HepG2 (cell line): ENCODE data around the gene AP4M1. TPM values are rescaled to one million over a fixed set of nuclear protein-coding genes. Genes with fewer than 3 reads are reported as not detected.

Source experiments
- HNRNPLL ChIP-seq: fragments of 200-400 bp; formaldehyde crosslinking; IDR thresholded peaks from 2 replicates; pipeline ENCODE4 v1.6.1; 2017; ENCODE audit warnings: mild to moderate bottlenecking, low read depth, low read length; ENCODE audit not compliant: poor library complexity, severe bottlenecking
- IKZF1 ChIP-seq: fragments of 450-650 bp; IDR thresholded peaks from 2 replicates; pipeline ENCODE4 v1.7.1; 2016
- IRX3 ChIP-seq: sonication (generic); formaldehyde crosslinking; IDR thresholded peaks from 2 replicates; pipeline ENCODE4 v1.8.1; 2023; ENCODE audit warnings: mild to moderate bottlenecking, low read depth, missing genetic modification reagents, borderline replicate concordance
- KLF11 ChIP-seq: IDR thresholded peaks from 2 replicates; pipeline ENCODE4 v1.6.1; 2016; ENCODE audit warnings: missing compliant biosample characterization
- KMT2A ChIP-seq: sonication (generic); formaldehyde crosslinking; IDR thresholded peaks from 2 replicates; pipeline ENCODE4 v1.4.0; 2020; ENCODE audit warnings: missing genetic modification reagents
- RFXAP ChIP-seq: sonication (generic); formaldehyde crosslinking; IDR thresholded peaks from 2 replicates; pipeline ENCODE4 v1.4.0; 2020; ENCODE audit warnings: missing genetic modification reagents, borderline replicate concordance
- TBX3 ChIP-seq: fragments of 450-650 bp; IDR thresholded peaks from 2 replicates; pipeline ENCODE4 v1.6.1; 2017; ENCODE audit warnings: antibody characterized with exemption, mild to moderate bottlenecking, inconsistent platforms, borderline replicate concordance
- ZNF207 ChIP-seq: fragments of 450-650 bp; IDR thresholded peaks from 2 replicates; pipeline ENCODE4 v1.6.1; 2016; ENCODE audit warnings: antibody characterized with exemption, borderline replicate concordance
- ZNF234 ChIP-seq: sonication (generic); formaldehyde crosslinking; conservative IDR thresholded peaks from 2 replicates; pipeline ENCODE4 v1.5.1; 2020; ENCODE audit warnings: mild to moderate bottlenecking, missing genetic modification reagents
- ZNF614 ChIP-seq: IDR thresholded peaks from 2 replicates; pipeline ENCODE4 v1.6.1; 2018; ENCODE audit warnings: missing biosample characterization, missing genetic modification reagents, inconsistent platforms, borderline replicate concordance
- ZNF747 ChIP-seq: sonication (generic); formaldehyde crosslinking; IDR thresholded peaks from 2 replicates; pipeline ENCODE4 v1.8.1; 2023; ENCODE audit warnings: missing genetic modification reagents, mild to moderate bottlenecking, borderline replicate concordance
- ZNF816 ChIP-seq: sonication (generic); formaldehyde crosslinking; IDR thresholded peaks from 2 replicates; pipeline ENCODE4 v1.8.0; 2022; ENCODE audit warnings: missing genetic modification reagents, mild to moderate bottlenecking, borderline replicate concordance
- polyA plus RNA-seq, 8 experiments: library from polyadenylated mRNA; depleted of rRNA in 3 of 8; stranded (reverse) in 7 of 8; unstranded in 1 of 8; fragments of >200 nt; fragmentation: Illumina TruSeq in 4 of 8; extraction: Trizol in 4 of 8; gene quantifications; 2 replicates each; pipeline versions ENCODE4 v1.2.1 to v1.2.3, GENCODE V29; 2011 to 2016; ENCODE audit warnings: low read depth in 4 of 8, missing spikeins in 1 of 8, mixed read lengths in 1 of 8; ENCODE audit not compliant: insufficient read depth in 1 of 8
- total RNA-seq, 5 experiments: library from RNA; depleted of rRNA; stranded (reverse); fragments of >200 nt; fragmentation: Illumina TruSeq; extraction: Trizol; gene quantifications; 2 replicates each; pipeline ENCODE4 v1.2.3, GENCODE V29; 2016; ENCODE audit warnings: low read depth in 1 of 5
- TF ChIP-seq, protein P1 (sequence below): sonication (generic); formaldehyde crosslinking; IDR thresholded peaks from 2 replicates; pipeline ENCODE4 v1.4.0; 2020; ENCODE audit warnings: missing genetic modification reagents, mild to moderate bottlenecking, borderline replicate concordance
- TF ChIP-seq, protein P2 (sequence below): sonication (generic); formaldehyde crosslinking; IDR thresholded peaks from 2 replicates; pipeline ENCODE4 v1.4.0; 2020; ENCODE audit warnings: missing genetic modification reagents, borderline replicate concordance
- TF ChIP-seq, protein P3 (sequence below): sonication (generic); formaldehyde crosslinking; IDR thresholded peaks from 2 replicates; pipeline ENCODE4 v1.5.0; 2020; ENCODE audit warnings: mild to moderate bottlenecking, missing genetic modification reagents, borderline replicate concordance
- TF ChIP-seq, protein P4 (sequence below): IDR thresholded peaks from 2 replicates; pipeline ENCODE4 v1.6.1; 2012; ENCODE audit warnings: inconsistent platforms
- TF ChIP-seq, protein P5 (sequence below): sonication (generic); formaldehyde crosslinking; IDR thresholded peaks from 2 replicates; pipeline ENCODE4 v1.4.0; 2020; ENCODE audit warnings: missing genetic modification reagents, mild to moderate bottlenecking, borderline replicate concordance

AP4M1 gene
- total and polyA plus RNA-seq, 2 of the 13 experiments (the other 11 are each of a cell fraction or from before 2014, with no cell fraction given): 6.3 to 9.7 TPM

DNA sequence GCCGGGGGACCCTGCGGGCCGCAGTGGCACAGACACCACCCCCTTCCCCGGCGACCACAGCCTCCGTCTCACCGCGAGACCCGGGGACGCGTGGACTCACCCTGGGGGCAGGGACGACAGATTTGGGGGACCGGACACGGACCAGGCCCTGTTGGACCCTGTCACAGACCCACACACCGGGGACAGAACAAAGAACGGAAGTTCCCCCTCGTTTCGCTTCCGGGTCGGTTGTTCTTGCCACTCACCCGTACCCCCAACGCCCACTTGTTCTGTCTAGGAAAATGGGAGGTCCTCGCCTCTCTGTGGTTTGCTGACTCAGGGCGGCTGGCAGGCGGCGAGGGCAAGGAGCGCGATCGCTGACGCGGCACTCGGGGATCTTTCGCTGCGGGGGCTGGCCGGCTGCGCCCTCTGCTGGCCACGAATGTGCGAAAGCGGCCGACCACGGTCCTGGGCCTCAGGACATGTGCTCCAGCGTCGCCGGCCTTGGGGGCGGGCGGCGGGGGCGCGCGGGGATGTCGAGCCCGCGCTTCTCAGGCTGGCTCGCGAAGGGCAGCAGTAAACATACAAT lies 19.8 kb upstream of the AP4M1 start, which contains the start of gene ZNF3 (continued):
- TF ChIP-seq ZNF816 (peak; percentile 79), ZNF234 (CRISPR knock-in tag) (no peak), IKZF1 (no peak), IRX3 (CRISPR knock-in tag) (peak; percentile 93), TBX3 (peak; percentile 46; the same call in 1 of the 2 replicates), ZNF747 (CRISPR knock-in tag) (peak; percentile 92; the same call in 1 of the 2 replicates), HNRNPLL (peak; percentile 42), RFXAP (CRISPR knock-in tag) (peak; percentile 84), KLF11 (CRISPR knock-in tag) (peak; percentile 77; the same call in 1 of the 2 replicates), ZNF614 (peak; percentile 96), ZNF207 (no peak), KMT2A (CRISPR knock-in tag) (peak; percentile 92)
- TF ChIP-seq, protein P1, sequence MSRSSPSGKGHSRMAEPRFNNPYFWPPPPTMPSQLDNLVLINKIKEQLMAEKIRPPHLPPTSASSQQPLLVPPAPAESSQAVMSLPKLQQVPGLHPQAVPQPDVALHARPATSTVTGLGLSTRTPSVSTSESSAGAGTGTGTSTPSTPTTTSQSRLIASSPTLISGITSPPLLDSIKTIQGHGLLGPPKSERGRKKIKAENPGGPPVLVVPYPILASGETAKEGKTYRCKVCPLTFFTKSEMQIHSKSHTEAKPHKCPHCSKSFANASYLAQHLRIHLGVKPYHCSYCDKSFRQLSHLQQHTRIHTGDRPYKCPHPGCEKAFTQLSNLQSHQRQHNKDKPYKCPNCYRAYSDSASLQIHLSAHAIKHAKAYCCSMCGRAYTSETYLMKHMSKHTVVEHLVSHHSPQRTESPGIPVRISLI (CRISPR knock-in tag): peak; percentile 52; the same call in 1 of the 2 replicates
- TF ChIP-seq, protein P2, sequence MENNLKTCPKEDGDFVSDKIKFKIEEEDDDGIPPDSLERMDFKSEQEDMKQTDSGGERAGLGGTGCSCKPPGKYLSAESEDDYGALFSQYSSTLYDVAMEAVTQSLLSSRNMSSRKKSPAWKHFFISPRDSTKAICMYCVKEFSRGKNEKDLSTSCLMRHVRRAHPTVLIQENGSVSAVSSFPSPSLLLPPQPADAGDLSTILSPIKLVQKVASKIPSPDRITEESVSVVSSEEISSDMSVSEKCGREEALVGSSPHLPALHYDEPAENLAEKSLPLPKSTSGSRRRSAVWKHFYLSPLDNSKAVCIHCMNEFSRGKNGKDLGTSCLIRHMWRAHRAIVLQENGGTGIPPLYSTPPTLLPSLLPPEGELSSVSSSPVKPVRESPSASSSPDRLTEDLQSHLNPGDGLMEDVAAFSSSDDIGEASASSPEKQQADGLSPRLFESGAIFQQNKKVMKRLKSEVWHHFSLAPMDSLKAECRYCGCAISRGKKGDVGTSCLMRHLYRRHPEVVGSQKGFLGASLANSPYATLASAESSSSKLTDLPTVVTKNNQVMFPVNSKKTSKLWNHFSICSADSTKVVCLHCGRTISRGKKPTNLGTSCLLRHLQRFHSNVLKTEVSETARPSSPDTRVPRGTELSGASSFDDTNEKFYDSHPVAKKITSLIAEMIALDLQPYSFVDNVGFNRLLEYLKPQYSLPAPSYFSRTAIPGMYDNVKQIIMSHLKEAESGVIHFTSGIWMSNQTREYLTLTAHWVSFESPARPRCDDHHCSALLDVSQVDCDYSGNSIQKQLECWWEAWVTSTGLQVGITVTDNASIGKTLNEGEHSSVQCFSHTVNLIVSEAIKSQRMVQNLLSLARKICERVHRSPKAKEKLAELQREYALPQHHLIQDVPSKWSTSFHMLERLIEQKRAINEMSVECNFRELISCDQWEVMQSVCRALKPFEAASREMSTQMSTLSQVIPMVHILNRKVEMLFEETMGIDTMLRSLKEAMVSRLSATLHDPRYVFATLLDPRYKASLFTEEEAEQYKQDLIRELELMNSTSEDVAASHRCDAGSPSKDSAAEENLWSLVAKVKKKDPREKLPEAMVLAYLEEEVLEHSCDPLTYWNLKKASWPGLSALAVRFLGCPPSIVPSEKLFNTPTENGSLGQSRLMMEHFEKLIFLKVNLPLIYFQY (CRISPR knock-in tag): peak; percentile 90; the same call in 1 of the 2 replicates
- TF ChIP-seq, protein P3, sequence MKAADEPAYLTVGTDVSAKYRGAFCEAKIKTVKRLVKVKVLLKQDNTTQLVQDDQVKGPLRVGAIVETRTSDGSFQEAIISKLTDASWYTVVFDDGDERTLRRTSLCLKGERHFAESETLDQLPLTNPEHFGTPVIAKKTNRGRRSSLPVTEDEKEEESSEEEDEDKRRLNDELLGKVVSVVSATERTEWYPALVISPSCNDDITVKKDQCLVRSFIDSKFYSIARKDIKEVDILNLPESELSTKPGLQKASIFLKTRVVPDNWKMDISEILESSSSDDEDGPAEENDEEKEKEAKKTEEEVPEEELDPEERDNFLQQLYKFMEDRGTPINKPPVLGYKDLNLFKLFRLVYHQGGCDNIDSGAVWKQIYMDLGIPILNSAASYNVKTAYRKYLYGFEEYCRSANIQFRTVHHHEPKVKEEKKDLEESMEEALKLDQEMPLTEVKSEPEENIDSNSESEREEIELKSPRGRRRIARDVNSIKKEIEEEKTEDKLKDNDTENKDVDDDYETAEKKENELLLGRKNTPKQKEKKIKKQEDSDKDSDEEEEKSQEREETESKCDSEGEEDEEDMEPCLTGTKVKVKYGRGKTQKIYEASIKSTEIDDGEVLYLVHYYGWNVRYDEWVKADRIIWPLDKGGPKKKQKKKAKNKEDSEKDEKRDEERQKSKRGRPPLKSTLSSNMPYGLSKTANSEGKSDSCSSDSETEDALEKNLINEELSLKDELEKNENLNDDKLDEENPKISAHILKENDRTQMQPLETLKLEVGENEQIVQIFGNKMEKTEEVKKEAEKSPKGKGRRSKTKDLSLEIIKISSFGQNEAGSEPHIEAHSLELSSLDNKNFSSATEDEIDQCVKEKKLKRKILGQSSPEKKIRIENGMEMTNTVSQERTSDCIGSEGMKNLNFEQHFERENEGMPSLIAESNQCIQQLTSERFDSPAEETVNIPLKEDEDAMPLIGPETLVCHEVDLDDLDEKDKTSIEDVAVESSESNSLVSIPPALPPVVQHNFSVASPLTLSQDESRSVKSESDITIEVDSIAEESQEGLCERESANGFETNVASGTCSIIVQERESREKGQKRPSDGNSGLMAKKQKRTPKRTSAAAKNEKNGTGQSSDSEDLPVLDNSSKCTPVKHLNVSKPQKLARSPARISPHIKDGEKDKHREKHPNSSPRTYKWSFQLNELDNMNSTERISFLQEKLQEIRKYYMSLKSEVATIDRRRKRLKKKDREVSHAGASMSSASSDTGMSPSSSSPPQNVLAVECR: peak; percentile 94
- TF ChIP-seq, protein P4, sequence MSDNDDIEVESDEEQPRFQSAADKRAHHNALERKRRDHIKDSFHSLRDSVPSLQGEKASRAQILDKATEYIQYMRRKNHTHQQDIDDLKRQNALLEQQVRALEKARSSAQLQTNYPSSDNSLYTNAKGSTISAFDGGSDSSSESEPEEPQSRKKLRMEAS: peak; percentile 99
- TF ChIP-seq, protein P5, sequence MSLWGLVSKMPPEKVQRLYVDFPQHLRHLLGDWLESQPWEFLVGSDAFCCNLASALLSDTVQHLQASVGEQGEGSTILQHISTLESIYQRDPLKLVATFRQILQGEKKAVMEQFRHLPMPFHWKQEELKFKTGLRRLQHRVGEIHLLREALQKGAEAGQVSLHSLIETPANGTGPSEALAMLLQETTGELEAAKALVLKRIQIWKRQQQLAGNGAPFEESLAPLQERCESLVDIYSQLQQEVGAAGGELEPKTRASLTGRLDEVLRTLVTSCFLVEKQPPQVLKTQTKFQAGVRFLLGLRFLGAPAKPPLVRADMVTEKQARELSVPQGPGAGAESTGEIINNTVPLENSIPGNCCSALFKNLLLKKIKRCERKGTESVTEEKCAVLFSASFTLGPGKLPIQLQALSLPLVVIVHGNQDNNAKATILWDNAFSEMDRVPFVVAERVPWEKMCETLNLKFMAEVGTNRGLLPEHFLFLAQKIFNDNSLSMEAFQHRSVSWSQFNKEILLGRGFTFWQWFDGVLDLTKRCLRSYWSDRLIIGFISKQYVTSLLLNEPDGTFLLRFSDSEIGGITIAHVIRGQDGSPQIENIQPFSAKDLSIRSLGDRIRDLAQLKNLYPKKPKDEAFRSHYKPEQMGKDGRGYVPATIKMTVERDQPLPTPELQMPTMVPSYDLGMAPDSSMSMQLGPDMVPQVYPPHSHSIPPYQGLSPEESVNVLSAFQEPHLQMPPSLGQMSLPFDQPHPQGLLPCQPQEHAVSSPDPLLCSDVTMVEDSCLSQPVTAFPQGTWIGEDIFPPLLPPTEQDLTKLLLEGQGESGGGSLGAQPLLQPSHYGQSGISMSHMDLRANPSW (CRISPR knock-in tag): no peak
